HG03196 (cell line): ENCODE results near the gene OR6C70.

Experiments used
- ATAC-seq: cut with Tn5 transposase; IDR thresholded peaks from one replicate; pipeline ENCODE4 v1.9.1; 2021; ENCODE audit not compliant: unreplicated experiment

Gene OR6C70

GRCh38 chr12:55420307-55420962 is 49.5 kb downstream of the OR6C70 start:
- no peak for ATAC-seq
